22Rv1 (cell line): ENCODE results near the gene SDC4.

Experiments used
- ZFX ChIP-seq: fragments of 450-650 bp; IDR thresholded peaks from 2 replicates; pipeline ENCODE4 v1.6.1; 2017; ENCODE audit warnings: antibody characterized with exemption, borderline replicate concordance
- TF ChIP-seq, protein P1 (sequence below): fragments of 450-650 bp; IDR thresholded peaks from 2 replicates; pipeline ENCODE4 v1.5.1; 2017; ENCODE audit warnings: mild to moderate bottlenecking

- TF ChIP-seq, protein P1, sequence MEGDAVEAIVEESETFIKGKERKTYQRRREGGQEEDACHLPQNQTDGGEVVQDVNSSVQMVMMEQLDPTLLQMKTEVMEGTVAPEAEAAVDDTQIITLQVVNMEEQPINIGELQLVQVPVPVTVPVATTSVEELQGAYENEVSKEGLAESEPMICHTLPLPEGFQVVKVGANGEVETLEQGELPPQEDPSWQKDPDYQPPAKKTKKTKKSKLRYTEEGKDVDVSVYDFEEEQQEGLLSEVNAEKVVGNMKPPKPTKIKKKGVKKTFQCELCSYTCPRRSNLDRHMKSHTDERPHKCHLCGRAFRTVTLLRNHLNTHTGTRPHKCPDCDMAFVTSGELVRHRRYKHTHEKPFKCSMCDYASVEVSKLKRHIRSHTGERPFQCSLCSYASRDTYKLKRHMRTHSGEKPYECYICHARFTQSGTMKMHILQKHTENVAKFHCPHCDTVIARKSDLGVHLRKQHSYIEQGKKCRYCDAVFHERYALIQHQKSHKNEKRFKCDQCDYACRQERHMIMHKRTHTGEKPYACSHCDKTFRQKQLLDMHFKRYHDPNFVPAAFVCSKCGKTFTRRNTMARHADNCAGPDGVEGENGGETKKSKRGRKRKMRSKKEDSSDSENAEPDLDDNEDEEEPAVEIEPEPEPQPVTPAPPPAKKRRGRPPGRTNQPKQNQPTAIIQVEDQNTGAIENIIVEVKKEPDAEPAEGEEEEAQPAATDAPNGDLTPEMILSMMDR, result no peak
- TF ChIP-seq ZFX, result no peak
Observed at GRCh38 chr20:45282700-45283550, 65.3 kb downstream of the SDC4 start.
